Nephron (organoid): ENCODE results near the gene ZNF587.
"Not testable (repeated sequence)": the region's sequence is repeated elsewhere in the genome, so short reads cannot be mapped to it uniquely, and the experiment has no call there.

Experiments
- H3K27ac Mint-ChIP-seq, 3 experiments: 2 replicates each; pipeline ENCODE4 v1.8.0; 2020; ENCODE audit warnings: mixed read lengths in 3 of 3, mild to moderate bottlenecking in 2 of 3, moderate library complexity in 1 of 3
- H3K27me3 Mint-ChIP-seq: 2 replicates; pipeline ENCODE4 v1.8.0; 2021; ENCODE audit warnings: low read depth, mild to moderate bottlenecking, moderate library complexity, mixed read lengths
- H3K36me3 Mint-ChIP-seq: 2 replicates; pipeline ENCODE4 v1.8.0; 2020; ENCODE audit warnings: low read depth, mixed read lengths
- H3K4me1 Mint-ChIP-seq: 2 replicates; pipeline ENCODE4 v1.8.0; 2020; ENCODE audit warnings: mixed read lengths
- H3K4me3 Mint-ChIP-seq, 3 experiments: 2 replicates each; pipeline ENCODE4 v1.8.0; 2020; ENCODE audit warnings: mild to moderate bottlenecking in 3 of 3, mixed read lengths in 3 of 3, moderate library complexity in 2 of 3
- H3K9me3 Mint-ChIP-seq: 2 replicates; pipeline ENCODE4 v1.8.0; 2020; ENCODE audit warnings: mixed read lengths
- TF ChIP-seq, protein P1 (sequence below), 3 experiments: fragments of 200-600 bp; sonication (generic); IDR thresholded peaks; one replicate each; pipeline ENCODE4 v1.5.0; 2021; ENCODE audit warnings: antibody characterized with exemption in 3 of 3; ENCODE audit not compliant: unreplicated experiment in 3 of 3

ZNF587 gene

GRCh38 chr19:57812226-57812625 is 37.4 kb upstream of the ZNF587 start:
- Mint-ChIP-seq H3K9me3 (no peaks in the 10 kb centered on the region), H3K4me3 (peak overlapping the region; percentile 62 to 85 (median 73)), H3K27me3 (no peaks in the 10 kb centered on the region), H3K36me3 (peaks cover 50% of the 10 kb centered on the region), H3K4me1 (peaks cover 37% of the 10 kb centered on the region), H3K27ac (peak overlapping the region in 1 of 3 experiments; percentile 50)
- TF ChIP-seq, protein P1, sequence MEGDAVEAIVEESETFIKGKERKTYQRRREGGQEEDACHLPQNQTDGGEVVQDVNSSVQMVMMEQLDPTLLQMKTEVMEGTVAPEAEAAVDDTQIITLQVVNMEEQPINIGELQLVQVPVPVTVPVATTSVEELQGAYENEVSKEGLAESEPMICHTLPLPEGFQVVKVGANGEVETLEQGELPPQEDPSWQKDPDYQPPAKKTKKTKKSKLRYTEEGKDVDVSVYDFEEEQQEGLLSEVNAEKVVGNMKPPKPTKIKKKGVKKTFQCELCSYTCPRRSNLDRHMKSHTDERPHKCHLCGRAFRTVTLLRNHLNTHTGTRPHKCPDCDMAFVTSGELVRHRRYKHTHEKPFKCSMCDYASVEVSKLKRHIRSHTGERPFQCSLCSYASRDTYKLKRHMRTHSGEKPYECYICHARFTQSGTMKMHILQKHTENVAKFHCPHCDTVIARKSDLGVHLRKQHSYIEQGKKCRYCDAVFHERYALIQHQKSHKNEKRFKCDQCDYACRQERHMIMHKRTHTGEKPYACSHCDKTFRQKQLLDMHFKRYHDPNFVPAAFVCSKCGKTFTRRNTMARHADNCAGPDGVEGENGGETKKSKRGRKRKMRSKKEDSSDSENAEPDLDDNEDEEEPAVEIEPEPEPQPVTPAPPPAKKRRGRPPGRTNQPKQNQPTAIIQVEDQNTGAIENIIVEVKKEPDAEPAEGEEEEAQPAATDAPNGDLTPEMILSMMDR (IDR thresholded peaks at IDR 0.05; ENCODE audit: unreplicated experiment in 3 of 3) = no peak

DNA sequence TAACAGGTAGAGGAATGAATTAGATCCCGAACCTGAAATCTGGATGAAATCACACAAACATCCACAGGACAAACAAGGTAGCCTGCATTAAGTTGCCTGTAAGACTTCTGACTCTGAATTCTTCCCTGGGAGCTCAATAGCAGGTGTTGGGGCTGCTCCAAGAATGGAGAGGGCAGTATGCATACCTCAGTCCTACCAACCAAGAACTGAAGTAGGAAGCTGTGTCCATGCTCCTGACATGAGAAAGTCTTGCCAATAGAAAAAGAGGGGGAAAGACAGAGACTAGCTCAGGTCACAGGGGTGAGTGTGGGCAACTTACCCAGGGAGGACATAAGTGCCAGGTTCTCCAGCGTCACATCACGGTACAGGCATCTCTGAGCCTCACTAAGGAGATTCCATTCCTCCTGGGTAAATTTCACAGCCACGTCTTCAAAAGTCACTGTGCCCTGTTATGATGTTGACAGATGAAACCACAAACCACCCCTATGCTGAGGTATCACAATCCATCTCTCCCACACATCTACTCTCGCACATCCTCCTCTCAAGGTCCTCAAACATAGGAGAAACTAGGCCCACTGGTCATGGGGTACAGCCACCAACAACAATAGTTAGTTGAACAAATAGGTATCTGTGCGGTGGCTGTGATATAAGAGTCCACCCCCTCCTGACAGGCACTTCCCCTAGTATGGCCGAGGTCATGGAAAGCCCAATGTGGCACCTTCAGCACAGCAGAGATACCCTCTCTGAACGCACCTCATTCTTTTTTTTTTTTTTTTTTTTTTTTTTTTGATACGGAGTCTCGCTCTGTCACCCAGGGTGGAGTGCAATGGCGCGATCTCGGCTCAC is 36.5 kb upstream of the ZNF587 start:
- H3K27me3 Mint-ChIP-seq, H3K9me3 Mint-ChIP-seq: not testable (repeated sequence)
- Mint-ChIP-seq H3K27ac (peak overlapping the region in 1 of 3 experiments; percentile 50), H3K4me1 (peaks cover 37% of the 10 kb centered on the region), H3K36me3 (peaks cover 42% of the 10 kb centered on the region), H3K4me3 (peak overlapping the region; percentile 73 to 100 (median 81))

GRCh38 chr19:57813919-57814504 is 35.6 kb upstream of the ZNF587 start:
- Mint-ChIP-seq H3K27ac (peak overlapping the region; percentile 92 to 98 (median 97)), H3K4me3 (peak overlapping the region; percentile 95 to 100 (median 99))
- TF ChIP-seq, protein P1 (IDR thresholded peaks at IDR 0.05; ENCODE audit: unreplicated experiment in 3 of 3) = no peak

DNA sequence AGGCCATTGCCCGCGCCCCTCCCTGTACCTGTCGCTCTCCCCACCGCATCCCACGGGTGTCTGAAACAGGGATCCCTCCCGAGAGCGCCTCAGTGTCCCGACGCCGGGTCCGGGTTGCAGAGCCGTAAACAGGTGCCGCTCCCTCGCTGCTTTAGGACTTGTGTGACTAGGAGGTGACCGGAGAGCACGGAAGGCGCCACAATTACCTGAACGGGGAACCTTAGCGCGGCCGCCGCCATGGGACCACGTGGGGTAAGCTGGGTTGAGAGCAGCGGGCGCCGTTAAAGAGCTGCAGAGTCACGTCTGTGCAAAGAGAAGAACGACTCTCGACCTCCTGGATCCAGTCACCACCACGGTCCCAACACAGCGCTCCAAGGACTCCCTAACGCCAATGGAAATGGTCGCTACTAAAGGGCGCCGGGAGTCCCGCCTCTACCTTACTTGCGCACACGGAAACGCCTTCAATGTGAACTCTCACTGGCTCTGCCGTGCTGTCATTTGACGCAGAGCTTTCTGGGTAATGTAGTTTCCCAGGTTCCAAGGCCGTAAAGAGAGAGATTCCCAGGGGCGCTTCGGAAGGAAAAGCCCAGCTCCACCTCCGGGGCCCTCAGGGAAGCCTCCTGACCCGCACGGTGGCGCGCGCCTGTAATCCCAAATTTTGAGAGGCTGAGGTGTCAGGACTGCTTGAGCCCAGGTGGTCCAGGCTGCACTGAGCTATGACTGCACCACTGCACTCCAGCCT is 35.0 kb upstream of the ZNF587 start, which contains the start of gene ZNF552:
TSS of gene ZNF552 (minus strand) at position 409 of the 742 bp plus-strand sequence. CDS start at position 239, 170 bp downstream.
- Mint-ChIP-seq H3K4me3 (peak within 1 kb of the TSS; percentile 95 to 100 (median 99)), H3K27me3 (no peaks in the 10 kb centered on the region), H3K9me3 (no peaks in the 10 kb centered on the region), H3K27ac (peak within 1 kb of the TSS; percentile 92 to 98 (median 97)), H3K36me3 (peaks cover 33% of the 10 kb centered on the region), H3K4me1 (peaks cover 47% of the 10 kb centered on the region)
- TF ChIP-seq, protein P1 (IDR thresholded peaks at IDR 0.05; ENCODE audit: unreplicated experiment in 3 of 3) = no peak

More at GRCh38 chr19:57813919-57814504, 35.6 kb upstream of the ZNF587 start:
- Mint-ChIP-seq H3K27me3 (no peaks in the 10 kb centered on the region), H3K4me1 (peaks cover 42% of the 10 kb centered on the region), H3K36me3 (peaks cover 38% of the 10 kb centered on the region), H3K9me3 (no peaks in the 10 kb centered on the region)

DNA sequence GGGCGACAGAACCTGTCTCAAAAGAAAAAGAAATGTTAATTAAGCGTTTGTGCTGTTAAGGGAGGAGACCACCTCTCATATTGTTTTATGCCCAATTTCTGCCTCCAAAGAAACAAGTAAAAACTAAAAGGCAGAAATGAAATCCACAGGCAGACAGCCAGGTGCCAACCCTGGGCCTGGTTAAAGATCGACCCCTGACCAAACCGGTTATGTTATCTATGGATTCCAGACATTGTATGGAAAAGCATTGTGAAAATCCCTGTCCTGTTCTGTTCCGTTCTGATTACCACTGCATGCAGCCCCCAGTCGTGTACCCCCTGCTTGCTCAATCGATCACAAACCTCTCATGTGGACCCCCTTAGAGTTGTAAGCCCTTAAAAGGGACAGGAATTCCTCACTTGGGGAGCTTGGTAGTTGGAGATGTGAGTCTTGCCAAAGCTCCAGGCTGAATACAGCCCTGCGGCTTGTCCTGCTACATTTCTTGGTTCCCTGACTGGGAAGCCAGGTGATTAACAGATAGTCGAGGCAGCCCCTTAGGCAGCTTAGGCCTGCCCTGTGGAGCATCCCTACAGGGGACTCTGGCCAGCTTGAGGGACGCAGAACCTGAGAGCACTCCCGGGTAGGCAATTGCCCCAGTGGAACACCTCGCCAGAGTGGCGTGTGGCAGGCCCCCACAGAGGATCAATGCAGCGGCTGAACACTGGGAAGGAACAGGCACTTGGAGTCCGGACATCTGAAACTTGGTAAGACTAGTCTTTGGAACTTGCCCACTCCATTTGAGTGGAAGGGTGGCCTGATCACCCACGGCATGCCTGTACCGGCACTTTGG is 34.2 kb upstream of the ZNF587 start:
- H3K4me3 Mint-ChIP-seq = peak overlapping the region; percentile 95 to 100 (median 99)
- TF ChIP-seq, protein P1 (IDR thresholded peaks at IDR 0.05; ENCODE audit: unreplicated experiment in 3 of 3) = no peak
- peaks cover 55% of the 10 kb centered on the region for H3K4me1 Mint-ChIP-seq
- no peaks in the 10 kb centered on the region for H3K27me3 Mint-ChIP-seq
- peak overlapping the region; percentile 92 to 98 (median 97) for H3K27ac Mint-ChIP-seq
- no peaks in the 10 kb centered on the region for H3K9me3 Mint-ChIP-seq
- H3K36me3 Mint-ChIP-seq = peaks cover 26% of the 10 kb centered on the region
